ENCODE measurements around the gene FER1L5. TPM values are rescaled to one million over a fixed set of nuclear protein-coding genes. Genes with fewer than 3 reads are reported as not detected.

Gene FER1L5
- polyA plus RNA-seq, 1 of the 3 experiments (the other 2 are of a cell fraction), result 0.02 TPM

DNA sequence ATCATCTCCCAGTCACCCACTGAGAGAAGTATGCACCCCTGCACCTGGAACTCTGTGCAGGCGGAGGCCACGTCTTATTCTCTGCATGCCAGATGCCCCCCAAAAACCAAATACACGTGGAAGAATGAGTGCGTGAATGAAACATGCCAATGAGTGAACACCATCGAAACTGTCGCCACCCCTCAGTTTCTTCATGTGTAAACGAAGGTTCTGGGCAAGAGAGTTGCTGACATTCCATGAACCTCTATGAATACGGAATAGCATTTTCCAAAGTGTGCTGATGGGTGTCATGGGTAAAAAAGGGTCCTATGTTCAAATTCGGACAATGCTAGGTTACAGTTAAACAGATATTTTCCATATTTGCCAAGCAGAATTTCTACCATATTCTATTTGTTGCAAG, 19.8 kb downstream of the FER1L5 start:
- H3K4me2 ChIP-seq, result no peak overlapping the region
- H3K79me2 ChIP-seq (ENCODE audit: insufficient read depth), result no peaks in the 10 kb centered on the region
- no peaks in the 10 kb centered on the region for H3K9me3 ChIP-seq
- WGBS (ENCODE audit: low lambda C conversion rate), result 84% methylated on average over 9 of the region's 9 CpGs
- POLR2A ChIA-PET, result no interaction called here
- no peak overlapping the region for H3K9ac ChIP-seq
- no peaks in the 10 kb centered on the region for H3K27me3 ChIP-seq (ENCODE audit: insufficient read depth)
- H3K27ac ChIP-seq (ENCODE audit: low read depth in 2 of 2, low read length in 1 of 2), result no peak overlapping the region
- peaks cover 0 to 14% of the 10 kb centered on the region in 2 experiments; a peak in 2 of 4 replicates for H3K4me1 ChIP-seq (ENCODE audit: control insufficient read depth in 1 of 2, insufficient read depth in 2 of 2, low read depth in 1 of 2, low read length in 1 of 2)
- CTCF ChIA-PET, result no interaction called here
- no peaks in the 10 kb centered on the region for H3K36me3 ChIP-seq (replicated peaks in 1 of 2; ENCODE audit: control insufficient read depth in 1 of 2, insufficient read depth in 2 of 2, low read length in 1 of 2)
- no peaks in the 10 kb centered on the region for H4K20me1 ChIP-seq (ENCODE audit: insufficient read depth)
- H3K4me3 ChIP-seq (ENCODE audit: low read depth in 2 of 2, low read length in 1 of 2), result no peak overlapping the region
- no peaks in the 10 kb centered on the region for H3K9me2 ChIP-seq
- no peak for DNase-seq
- no peak overlapping the region for H2AFZ ChIP-seq (ENCODE audit: low read depth)
- TF ChIP-seq MEF2A (IDR thresholded peaks at IDR 0.05; ENCODE audit: borderline replicate concordance, low read depth), result no peak
- no peak for TF ChIP-seq TAF1 (IDR thresholded peaks at IDR 0.05; ENCODE audit: borderline replicate concordance, low read depth, low read length)
- no peak for TF ChIP-seq POLR2AphosphoS5 (IDR thresholded peaks at IDR 0.05; ENCODE audit: low read depth, low read length)
- TF ChIP-seq JUND (IDR thresholded peaks at IDR 0.05), result no peak
- TF ChIP-seq, protein P1, sequence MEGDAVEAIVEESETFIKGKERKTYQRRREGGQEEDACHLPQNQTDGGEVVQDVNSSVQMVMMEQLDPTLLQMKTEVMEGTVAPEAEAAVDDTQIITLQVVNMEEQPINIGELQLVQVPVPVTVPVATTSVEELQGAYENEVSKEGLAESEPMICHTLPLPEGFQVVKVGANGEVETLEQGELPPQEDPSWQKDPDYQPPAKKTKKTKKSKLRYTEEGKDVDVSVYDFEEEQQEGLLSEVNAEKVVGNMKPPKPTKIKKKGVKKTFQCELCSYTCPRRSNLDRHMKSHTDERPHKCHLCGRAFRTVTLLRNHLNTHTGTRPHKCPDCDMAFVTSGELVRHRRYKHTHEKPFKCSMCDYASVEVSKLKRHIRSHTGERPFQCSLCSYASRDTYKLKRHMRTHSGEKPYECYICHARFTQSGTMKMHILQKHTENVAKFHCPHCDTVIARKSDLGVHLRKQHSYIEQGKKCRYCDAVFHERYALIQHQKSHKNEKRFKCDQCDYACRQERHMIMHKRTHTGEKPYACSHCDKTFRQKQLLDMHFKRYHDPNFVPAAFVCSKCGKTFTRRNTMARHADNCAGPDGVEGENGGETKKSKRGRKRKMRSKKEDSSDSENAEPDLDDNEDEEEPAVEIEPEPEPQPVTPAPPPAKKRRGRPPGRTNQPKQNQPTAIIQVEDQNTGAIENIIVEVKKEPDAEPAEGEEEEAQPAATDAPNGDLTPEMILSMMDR (IDR thresholded peaks at IDR 0.05), result no peak
- TF ChIP-seq SIN3A (IDR thresholded peaks at IDR 0.05; ENCODE audit: borderline replicate concordance, low read depth, low read length), result no peak
- TF ChIP-seq, protein P2, sequence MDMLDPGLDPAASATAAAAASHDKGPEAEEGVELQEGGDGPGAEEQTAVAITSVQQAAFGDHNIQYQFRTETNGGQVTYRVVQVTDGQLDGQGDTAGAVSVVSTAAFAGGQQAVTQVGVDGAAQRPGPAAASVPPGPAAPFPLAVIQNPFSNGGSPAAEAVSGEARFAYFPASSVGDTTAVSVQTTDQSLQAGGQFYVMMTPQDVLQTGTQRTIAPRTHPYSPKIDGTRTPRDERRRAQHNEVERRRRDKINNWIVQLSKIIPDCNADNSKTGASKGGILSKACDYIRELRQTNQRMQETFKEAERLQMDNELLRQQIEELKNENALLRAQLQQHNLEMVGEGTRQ (IDR thresholded peaks at IDR 0.05; ENCODE audit: borderline replicate concordance, low read depth, low read length), result no peak
- TF ChIP-seq NRF1 (IDR thresholded peaks at IDR 0.05; ENCODE audit: low read depth, low read length), result no peak
- H3F3A ChIP-seq (replicated peaks; ENCODE audit: insufficient read depth), result peaks cover 7% of the 10 kb centered on the region

DNA sequence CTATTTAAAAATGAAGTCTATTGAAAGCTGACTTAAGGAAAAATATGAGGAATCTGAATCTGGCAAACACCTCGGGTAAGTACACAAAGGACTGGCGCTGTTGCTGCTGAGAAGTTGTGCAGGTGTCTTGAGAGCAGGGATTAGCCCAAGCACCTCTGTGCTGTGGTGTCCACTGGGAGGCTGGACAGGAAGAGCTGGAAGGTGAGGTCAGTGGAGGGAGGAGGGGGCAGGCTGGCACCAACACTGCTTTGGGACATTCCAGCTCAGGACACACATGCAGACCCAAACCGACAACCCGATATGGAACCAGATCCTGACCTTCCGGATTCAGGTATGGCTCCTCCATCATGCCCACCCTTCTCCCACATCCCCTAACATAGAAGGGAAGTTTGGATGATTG, 20.6 kb downstream of the FER1L5 start:
- peaks cover 0 to 14% of the 10 kb centered on the region in 2 experiments; a peak in 2 of 4 replicates for H3K4me1 ChIP-seq (ENCODE audit: control insufficient read depth in 1 of 2, insufficient read depth in 2 of 2, low read depth in 1 of 2, low read length in 1 of 2)
- H3K4me3 ChIP-seq (ENCODE audit: low read depth in 2 of 2, low read length in 1 of 2), result no peak overlapping the region
- no peaks in the 10 kb centered on the region for H3K9me2 ChIP-seq
- no peaks in the 10 kb centered on the region for H3K36me3 ChIP-seq (replicated peaks in 1 of 2; ENCODE audit: control insufficient read depth in 1 of 2, insufficient read depth in 2 of 2, low read length in 1 of 2)
- POLR2A ChIA-PET, result no interaction called here
- no peaks in the 10 kb centered on the region for H3K27me3 ChIP-seq (ENCODE audit: insufficient read depth)
- H3K79me2 ChIP-seq (ENCODE audit: insufficient read depth), result no peaks in the 10 kb centered on the region
- H3F3A ChIP-seq (replicated peaks; ENCODE audit: insufficient read depth), result peaks cover 7% of the 10 kb centered on the region
- H3K4me2 ChIP-seq, result no peak overlapping the region
- H4K20me1 ChIP-seq (ENCODE audit: insufficient read depth), result no peaks in the 10 kb centered on the region
- no peak for DNase-seq
- TF ChIP-seq CHD2 (IDR thresholded peaks at IDR 0.05; ENCODE audit: low read length, partially characterized antibody) (no peak), GATA2 (CRISPR knock-in tag; IDR thresholded peaks at IDR 0.05) (no peak), SIN3A (IDR thresholded peaks at IDR 0.05; ENCODE audit: borderline replicate concordance, low read depth, low read length) (no peak), RXRA (IDR thresholded peaks at IDR 0.05; ENCODE audit: borderline replicate concordance, low read depth) (no peak), SMC3 (IDR thresholded peaks at IDR 0.05; ENCODE audit: low read depth, low read length) (no peak), NFIC (IDR thresholded peaks at IDR 0.05; ENCODE audit: borderline replicate concordance) (no peak), ELF1 (IDR thresholded peaks at IDR 0.05) (no peak), FOXJ3 (CRISPR knock-in tag; IDR thresholded peaks at IDR 0.05) (no peak), TEAD4 (IDR thresholded peaks at IDR 0.05; ENCODE audit: borderline replicate concordance, insufficient read depth) (no peak), NRF1 (IDR thresholded peaks at IDR 0.05; ENCODE audit: low read depth, low read length) (no peak)
- CTCF ChIA-PET, result no interaction called here
- H2AFZ ChIP-seq (ENCODE audit: low read depth), result no peak overlapping the region
- 85% methylated on average over 5 of the region's 5 CpGs for WGBS (ENCODE audit: low lambda C conversion rate)
- H3K9me3 ChIP-seq, result no peaks in the 10 kb centered on the region
- H3K27ac ChIP-seq (ENCODE audit: low read depth in 2 of 2, low read length in 1 of 2), result no peak overlapping the region
- no peak overlapping the region for H3K9ac ChIP-seq
